ENCODE measurements around the gene CACNA2D4. TPM values are rescaled to one million over a fixed set of nuclear protein-coding genes. Genes with fewer than 3 reads are reported as not detected.

Gene CACNA2D4
- total and polyA plus RNA-seq, 2 of the 13 experiments (the other 11 are each of a cell fraction or from before 2014, with no cell fraction given), result 14.2 to 136 TPM

- TF ChIP-seq ZBTB33 (CRISPR knock-in tag; IDR thresholded peaks at IDR 0.05), result peak; percentile 46; the same call in 1 of the 2 replicates
- peak; percentile 46; the same call in 1 of the 2 replicates for TF ChIP-seq ZBTB26 (CRISPR knock-in tag; IDR thresholded peaks at IDR 0.05; ENCODE audit: borderline replicate concordance)
- peak; percentile 78 for TF ChIP-seq HDAC2 (CRISPR knock-in tag; IDR thresholded peaks at IDR 0.05)
- no peak for TF ChIP-seq ARID2 (CRISPR knock-in tag; IDR thresholded peaks at IDR 0.05; ENCODE audit: borderline replicate concordance)
- no peak for TF ChIP-seq FOXM1 (CRISPR knock-in tag; IDR thresholded peaks at IDR 0.05)
- no peak for TF ChIP-seq MZF1 (CRISPR knock-in tag; IDR thresholded peaks at IDR 0.05; ENCODE audit: borderline replicate concordance)
- peak; percentile 34; the same call in 1 of the 2 replicates for TF ChIP-seq ZNF281 (CRISPR knock-in tag; IDR thresholded peaks at IDR 0.05; ENCODE audit: borderline replicate concordance)
- no peak for TF ChIP-seq ZNF562 (CRISPR knock-in tag; IDR thresholded peaks at IDR 0.05; ENCODE audit: borderline replicate concordance)
- no peak for TF ChIP-seq NFRKB (IDR thresholded peaks at IDR 0.05)
- no peak for TF ChIP-seq ATF7-NPFF (CRISPR knock-in tag; IDR thresholded peaks at IDR 0.05; ENCODE audit: low read depth)
- TF ChIP-seq ZFP62 (CRISPR knock-in tag; IDR thresholded peaks at IDR 0.05), result no peak
- TF ChIP-seq CHD2 (IDR thresholded peaks at IDR 0.05; ENCODE audit: low read depth, low read length), result no peak
- TF ChIP-seq BORCS8-MEF2B (CRISPR knock-in tag; IDR thresholded peaks at IDR 0.05), result no peak
- TF ChIP-seq FOSL1 (CRISPR knock-in tag; IDR thresholded peaks at IDR 0.05; ENCODE audit: borderline replicate concordance), result peak; percentile 98
- TF ChIP-seq ZNF326 (CRISPR knock-in tag; IDR thresholded peaks at IDR 0.05; ENCODE audit: borderline replicate concordance), result no peak
- peak; percentile 33; the same call in 1 of the 2 replicates for TF ChIP-seq ZBED4 (CRISPR knock-in tag; IDR thresholded peaks at IDR 0.05; ENCODE audit: borderline replicate concordance)
- TF ChIP-seq MEIS1 (CRISPR knock-in tag; IDR thresholded peaks at IDR 0.05; ENCODE audit: borderline replicate concordance), result no peak
- peak; percentile 69 for TF ChIP-seq ZMYM3 (CRISPR knock-in tag; IDR thresholded peaks at IDR 0.05)
- TF ChIP-seq NONO (IDR thresholded peaks at IDR 0.05), result no peak
- no peak for TF ChIP-seq NONO (CRISPR knock-in tag; conservative IDR thresholded peaks at IDR 0.05)
Measured at GRCh38 chr12:1837541-1838204, 80.8 kb downstream of the CACNA2D4 start (continued).
